T-helper 22 cell (primary cell): ENCODE data around the gene C12orf60.

Source experiments
- DNase-seq: peaks from one replicate; pipeline ENCODE4 v3.0.0-alpha.2; 2020; ENCODE audit warnings: low read depth

The C12orf60 gene

DNA sequence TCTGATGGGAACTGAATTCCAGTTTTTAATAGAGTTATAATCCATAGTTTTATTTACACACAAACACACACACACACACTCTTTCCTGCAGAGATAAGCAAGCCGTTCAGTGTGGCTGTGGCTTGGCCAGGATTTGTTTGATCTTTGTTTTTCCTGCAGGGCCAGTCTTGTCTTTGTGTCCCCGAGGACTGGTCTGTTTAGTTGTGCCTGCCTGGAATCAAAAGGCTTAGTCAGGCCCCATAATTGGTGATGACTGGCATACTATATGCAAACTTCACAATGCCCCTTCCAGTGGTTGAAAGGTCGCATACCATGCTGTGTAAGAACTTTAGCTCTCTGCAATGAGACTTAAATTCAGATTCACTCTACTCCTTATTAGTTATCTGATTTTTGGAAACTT is 26.2 kb upstream of the C12orf60 start:
- no peak for DNase-seq

DNA sequence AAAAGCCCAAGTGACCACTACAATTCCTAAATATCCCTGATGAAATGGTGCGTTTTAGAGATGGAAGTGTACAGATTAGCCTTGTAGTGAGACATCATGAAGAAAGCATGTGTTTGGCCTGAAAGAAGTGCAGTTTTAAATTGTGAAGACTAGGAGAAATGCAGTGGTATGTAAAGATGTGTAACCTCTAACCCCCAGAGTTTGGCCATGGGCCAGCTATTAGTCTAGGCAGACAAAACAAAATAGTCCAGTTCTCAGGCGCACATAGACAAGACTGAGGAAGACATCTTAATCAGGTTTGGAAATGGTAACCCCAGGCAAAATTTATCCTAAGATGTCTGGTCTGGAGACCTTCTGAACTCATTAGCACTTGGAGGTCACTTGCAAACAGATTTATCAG is 23.6 kb upstream of the C12orf60 start:
- no peak for DNase-seq

DNA sequence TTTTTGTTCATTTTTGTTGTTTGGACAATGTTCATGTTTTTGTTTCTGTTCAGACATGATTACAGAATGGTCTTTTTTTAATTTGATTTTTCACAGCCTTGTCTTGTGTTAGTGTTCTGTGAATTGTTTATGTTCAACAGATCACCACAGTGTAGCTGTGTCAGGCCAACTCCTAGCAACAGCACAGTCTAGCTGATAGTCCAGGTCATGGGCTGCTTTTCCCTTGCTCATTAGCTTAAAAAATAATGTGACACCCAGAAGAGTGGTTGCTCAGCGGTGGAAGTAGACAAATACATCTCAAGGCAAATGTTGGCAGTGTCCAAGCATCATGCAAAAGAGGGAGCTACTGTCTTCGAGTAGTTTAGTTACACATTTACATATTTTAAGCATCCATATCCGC is 22.6 kb upstream of the C12orf60 start:
- DNase-seq: no peak

DNA sequence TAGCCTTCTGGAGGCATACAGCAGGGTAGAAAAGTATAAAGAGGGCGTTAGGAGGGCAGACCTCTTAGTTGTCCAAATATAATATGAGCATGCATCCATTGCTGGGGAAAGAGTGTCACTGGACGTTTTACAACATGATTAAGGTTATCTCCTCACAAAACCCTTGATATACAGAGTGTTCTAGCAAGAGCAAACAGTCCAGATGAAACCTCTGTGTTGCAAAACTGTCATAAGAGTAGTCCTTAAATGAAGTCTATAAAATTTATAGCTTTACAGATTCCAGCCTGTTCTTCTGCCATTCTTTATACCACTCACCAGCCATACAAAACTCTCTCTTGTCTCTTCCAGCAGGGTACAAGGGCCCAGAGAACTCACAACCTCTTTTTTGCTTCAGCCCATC is 21.9 kb upstream of the C12orf60 start:
- no peak for DNase-seq

DNA sequence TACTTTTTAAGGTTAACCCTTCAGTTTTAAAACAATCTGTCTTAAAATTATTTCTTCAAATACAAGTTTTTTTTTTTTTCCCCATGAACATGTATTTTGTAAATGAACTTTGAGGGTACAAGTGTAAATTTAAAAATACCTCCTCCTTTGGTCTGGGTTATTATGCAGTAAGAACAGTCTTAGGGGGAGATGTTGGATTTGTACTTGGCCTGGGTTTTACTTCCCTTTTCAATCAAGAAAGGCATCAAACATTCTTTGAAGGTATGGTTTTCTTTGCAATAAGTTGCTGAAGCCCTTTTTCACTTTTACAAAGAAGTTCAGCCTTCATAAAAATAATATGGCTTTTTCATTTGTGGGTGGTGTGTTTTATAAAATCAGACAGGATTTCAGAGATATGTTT is 20.7 kb upstream of the C12orf60 start:
- no peak for DNase-seq

DNA sequence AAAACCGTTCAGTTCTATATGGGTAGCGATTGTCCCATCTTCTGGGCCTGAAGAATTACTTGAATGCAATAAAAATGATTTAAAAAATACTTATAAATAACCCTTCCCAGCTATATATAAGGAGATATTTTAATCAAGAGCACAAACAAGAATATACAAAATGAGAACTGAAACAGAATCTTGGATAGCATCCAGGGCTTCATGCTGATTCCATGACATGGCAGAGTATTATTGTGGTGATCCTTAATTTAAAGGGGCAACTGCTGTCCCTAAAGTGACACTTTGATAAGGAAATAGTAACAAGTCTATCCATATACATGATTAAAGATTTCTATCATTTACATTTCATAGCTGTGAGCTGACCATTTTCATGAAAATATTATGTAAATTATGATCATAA is 19.0 kb upstream of the C12orf60 start:
- DNase-seq: no peak

DNA sequence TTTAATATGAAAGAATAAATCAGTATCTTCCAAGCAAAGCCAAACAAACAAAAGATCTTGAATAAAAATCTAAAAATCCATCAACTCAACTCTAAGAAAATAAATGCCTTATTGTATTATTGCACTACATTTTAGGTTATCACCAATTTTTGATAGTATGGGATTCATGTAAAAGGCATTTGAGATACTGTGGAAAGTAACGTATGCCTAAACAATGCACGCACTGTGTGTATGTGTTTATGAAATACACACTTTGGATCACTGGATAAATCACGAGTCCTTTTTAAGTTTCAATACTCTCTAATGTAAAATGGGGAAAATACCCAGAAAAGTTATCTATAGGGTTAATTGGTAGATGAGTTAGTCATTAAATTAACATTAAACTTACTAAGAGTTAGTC is 17.9 kb upstream of the C12orf60 start:
- DNase-seq: no peak

DNA sequence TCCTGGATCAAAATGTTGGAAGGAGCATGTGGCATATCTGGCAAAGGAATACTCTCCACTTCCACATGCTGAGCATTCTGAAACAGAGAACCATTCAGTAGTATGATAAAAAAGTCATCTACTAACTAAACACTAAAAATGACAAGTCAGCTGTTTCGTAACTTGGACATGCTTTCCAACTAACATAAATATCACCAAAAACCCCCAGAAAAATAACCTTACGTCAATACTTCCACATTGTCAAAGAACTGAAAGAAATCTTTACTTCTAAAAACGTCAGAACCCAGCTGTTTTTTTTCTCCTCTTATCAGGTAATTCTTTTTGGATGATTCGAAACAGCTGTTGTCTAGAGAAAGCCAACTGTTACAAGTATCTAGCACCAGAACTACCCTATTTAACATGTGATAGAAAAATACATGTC is 8.4 kb upstream of the C12orf60 start:
- DNase-seq: no peak

DNA sequence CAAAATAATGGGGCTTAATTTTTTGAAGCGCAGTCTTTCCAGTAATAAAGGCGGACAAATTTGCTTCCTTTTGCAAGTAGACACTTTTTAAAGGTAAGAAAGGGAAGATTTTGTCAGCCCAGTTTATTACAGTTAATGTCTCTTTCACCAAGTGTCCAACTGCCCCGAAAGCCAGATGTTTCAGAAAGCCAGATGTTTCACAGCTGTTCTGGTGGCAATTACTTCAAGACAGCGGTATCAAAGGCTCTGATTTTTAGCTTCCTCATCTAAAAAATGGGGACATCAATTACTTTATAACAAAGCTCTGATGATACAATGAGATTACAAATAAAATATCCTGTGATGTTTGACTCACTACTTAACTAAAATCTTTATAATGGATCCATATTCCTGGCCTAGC is 1.2 kb upstream of the C12orf60 start:
- DNase-seq: no peak

DNA sequence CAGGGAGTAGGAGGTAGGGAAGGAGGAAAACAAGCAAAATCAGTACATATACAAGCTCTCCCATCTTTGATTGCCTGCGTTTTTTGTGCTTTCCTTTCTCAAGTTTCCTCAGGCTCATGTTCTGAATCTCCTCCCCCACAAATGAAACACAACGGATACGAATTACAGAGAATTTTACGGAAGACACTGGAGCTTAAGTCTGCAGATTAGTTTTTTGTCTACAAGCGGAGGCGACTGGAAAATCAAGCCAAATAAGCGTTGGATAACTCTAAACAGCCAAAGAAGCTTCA is 804 bp upstream of the C12orf60 start:
- no peak for DNase-seq

DNA sequence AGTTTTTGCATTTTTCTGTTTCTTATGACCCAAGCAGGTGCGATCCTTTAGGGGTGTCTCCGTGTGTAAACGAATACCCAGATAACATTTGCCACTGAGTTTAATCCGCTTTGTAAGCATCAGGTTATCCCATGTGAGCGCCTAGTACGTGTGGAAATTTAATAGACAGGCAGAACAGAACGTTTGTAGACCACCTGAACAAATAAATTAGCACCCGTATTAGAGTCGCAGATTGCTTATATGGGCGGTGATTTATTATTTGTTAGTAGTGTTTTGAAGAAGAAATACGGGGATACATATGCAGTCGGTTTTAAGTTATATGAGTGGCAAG is 325 bp downstream of the C12orf60 start:
- DNase-seq: no peak

DNA sequence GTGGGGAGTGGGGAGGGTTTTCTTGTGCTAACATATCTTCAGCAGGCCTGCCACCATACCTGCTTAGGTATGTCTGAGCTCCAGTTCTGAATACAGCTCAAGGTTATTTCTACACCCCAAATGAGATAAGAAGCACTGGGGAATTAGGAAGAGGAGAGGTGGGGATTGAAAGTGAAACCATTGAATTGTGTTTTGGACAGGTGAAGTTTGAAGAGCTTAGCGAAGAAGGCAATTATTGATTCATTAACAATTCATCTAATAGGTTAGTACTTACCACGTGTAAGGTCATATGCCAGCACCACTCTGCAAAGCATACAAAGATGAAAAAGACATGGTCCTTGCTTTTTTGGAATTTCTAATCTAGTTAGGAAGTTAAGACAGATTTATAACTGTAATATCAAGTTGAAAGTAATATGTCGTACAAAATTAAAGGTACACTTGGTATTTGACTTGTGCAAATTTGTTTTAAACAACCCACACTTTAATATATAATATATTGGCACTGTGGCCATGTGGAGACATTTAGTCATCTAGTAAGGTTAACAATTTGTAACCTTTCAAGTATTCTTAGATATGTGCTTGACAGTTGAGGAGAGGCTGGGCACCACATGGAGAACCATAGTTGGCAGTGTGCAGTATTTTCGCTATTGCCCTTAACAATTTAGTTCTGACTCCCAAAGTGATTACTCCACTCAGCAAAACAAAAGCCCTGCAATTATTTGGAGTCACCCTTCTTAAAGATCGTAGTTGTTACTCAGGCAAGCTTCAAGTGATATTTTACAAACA is 6.9 kb downstream of the C12orf60 start:
- DNase-seq: no peak

DNA sequence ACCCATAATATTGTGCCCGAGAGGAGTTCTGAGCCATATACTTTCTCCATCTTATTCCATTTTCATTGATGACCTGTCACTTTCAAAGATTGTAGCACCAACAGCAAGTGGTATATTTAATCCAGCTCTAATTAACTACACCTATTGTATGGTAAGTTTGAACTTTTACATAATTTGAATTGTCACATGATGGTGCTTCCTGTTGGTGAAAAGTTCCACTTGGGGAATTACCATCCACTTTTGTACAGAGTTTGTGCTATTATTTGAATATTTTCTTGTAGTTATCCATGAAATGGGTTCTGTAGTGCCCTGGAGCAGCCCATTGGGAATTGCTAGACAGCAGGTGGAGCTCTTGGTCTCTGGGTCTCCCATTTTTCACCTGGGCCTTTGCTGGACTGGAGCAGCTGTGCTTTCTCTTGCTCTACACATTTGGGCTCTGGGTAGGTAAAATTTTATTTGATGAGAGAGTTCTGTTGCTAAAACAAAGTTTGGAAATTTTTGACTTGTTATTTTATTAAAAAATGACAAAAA is 7.5 kb downstream of the C12orf60 start:
- no peak for DNase-seq

DNA sequence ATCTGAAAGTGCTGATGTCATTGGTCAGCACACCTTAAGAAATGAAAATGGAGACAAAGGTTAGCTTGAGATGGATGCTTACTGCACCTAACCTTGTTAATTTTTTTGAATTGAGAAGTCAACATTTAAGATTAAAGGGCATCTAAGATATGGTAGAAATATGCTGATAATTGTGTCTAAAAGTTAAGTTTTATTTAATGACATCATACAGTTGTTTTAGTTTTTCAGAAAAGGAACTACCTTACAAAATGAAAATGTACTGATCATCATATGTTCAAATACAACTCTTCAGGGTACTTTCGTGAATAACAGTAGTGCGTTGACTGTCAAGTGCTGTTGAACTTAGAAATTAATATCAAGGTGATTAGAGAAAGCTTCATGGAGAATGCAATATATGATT is 8.0 kb downstream of the C12orf60 start:
- DNase-seq: no peak

DNA sequence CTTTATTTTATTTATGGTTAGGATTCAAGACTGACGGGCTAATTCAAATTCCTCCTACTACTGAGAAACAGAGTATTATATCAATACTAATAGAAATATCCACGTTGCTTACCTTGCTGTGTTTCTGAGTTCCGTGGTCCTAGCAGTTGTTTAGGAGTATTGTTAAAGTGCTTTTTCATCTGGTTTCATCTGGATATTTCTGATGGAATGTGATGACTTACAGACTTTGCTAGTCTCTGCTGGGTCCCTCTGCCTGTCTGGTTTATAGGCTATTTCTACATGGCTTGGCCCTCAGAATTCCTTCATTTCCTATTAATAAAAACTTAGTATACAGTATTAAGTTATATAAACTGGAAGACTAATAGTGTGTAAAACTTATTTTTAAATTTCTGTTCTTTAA is 10.5 kb downstream of the C12orf60 start, which contains the start of gene SMCO3:
SMCO3 (minus strand) TSS at position 169 of the 400 bp plus-strand sequence. CDS start 7,502 bp downstream, outside the sequence.
- DNase-seq: no peak

DNA sequence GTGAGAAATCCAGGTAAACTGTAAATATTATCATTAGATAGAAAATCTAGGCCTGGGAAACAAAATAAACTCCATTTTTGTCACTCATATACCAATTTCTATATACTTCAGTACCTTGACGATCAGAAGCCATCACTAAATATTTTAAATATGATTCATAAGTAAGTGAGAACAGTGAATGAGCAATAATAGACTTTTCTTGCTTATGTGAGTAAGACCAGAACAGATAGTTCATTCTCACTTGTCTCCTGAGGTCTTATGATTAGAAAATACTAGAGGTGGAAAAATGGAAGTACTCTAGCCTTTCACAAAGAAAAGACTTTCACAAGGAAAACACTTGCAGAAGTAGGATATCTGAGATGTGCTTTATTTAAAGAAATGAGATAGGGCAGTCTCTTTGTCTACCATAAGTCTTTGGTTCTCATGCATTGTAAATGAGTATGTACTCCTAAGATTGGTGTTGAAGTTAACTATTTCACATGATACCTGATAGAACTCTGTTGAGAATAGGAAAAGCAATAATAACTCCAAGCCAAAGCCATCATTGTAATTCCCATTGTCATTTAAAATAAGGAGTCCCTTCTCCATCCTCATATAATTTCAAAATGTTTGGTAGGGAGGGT is 20.7 kb downstream of the C12orf60 start:
- no peak for DNase-seq

DNA sequence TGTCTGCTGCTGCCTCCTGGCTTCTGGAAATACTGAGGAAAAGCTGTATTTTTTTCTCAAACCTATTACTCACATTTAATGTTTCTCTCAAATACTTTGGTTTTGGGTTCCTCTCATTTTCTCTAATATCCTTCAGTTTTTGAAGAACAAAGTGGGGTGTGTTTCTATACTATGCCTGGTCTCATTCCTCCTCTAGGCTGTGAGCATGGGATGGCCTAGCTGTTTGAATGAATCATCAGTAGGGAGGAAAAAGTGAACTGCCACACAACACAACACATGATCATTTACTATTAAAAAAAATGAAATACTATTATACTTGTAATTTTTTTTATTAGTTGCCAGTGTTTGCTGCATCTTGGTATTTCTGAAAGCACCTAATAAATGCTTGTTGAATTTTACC is 21.8 kb downstream of the C12orf60 start:
- no peak for DNase-seq

DNA sequence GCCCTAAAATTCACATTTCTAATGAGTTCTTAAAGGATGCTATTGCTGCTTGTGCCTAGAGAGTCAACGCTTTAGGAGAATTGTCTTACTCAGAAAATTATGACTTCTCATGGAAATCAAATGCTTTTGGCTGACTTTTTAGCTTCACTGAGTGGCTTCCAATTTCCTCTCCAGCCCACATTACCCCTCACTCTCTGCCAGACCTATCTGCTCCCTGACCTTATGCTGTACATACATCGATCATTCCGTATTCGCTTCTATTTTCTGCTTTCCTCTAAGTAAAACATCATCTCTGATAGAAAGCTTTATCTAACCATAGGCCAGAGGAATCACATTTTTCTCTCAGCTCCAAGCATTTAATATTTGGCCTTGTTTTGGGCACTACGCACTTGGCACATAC is 23.0 kb downstream of the C12orf60 start:
- DNase-seq: no peak

DNA sequence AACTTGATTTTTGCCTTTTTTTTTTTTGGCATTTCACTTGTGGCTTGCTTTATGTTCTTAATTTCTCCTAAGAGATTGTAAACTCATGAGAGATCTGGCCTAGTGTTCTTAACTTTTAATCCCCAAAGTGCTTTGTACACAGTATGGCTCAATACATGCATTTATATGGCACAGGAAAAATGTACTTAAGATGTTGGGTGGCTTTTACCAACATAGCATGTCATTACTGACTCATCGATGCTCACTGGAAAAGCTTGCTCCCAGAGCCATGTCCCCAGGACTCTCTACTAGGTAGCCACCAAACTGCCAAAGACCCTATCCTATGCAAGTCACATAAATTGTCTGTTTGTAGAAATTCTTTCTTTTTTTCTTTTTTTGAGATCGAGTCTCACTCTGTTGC is 23.6 kb downstream of the C12orf60 start:
- no peak for DNase-seq

DNA sequence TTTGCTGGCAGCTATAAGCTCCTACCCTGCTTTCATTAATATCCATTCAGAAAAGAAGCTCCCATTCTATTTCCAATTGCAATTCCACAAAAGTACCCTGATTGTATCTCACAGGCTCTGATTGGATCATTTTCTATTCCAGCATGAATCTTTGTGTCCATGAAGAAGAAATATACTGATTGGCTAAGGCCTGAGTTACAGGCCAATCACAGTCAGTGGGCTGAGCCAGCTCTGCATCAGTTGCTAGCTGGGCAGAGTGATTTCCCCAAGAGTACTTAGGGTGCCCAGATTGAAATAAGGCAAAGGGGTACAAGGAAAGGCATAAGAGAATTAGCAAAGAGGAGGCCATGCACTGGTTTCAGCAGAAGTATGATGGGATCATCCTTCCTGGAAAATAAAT is 25.4 kb downstream of the C12orf60 start:
- no peak for DNase-seq

DNA sequence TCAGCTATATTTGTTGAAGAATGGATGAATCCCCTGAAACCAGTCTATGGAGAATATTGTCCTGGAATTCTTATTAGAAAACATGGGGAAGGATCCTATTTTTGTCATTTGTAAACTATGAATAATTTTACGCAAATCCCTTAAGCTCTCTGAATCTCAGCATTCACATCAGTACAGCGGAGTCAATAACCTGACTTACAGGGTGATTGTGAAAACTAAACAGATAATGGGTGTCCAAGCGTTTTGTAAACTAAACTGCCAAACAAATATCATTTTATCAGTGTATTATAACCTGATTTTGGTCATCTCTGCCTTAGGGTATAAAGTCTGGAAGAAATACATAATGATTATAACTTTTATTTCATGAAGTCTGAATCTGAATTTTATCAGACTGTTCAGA is 29.9 kb downstream of the C12orf60 start:
- no peak for DNase-seq

DNA sequence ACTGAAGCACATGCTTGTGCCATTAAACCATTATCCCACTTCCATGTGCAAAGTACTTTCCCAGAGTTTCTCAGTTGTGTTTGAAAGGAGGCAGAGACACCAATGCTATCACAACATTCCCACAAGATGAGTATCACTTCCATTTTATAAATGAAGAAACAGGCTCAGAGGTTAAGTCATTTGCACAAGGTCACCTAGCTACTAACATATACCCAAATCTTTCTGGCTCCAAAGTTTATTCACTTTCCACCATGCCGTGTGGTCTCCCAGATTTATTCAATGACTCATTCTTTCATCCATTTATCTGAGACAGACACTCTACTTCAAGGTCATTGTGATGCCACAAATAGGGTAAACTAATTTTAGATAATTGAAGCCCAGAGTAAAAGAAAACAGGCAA is 30.5 kb downstream of the C12orf60 start:
- no peak for DNase-seq

DNA sequence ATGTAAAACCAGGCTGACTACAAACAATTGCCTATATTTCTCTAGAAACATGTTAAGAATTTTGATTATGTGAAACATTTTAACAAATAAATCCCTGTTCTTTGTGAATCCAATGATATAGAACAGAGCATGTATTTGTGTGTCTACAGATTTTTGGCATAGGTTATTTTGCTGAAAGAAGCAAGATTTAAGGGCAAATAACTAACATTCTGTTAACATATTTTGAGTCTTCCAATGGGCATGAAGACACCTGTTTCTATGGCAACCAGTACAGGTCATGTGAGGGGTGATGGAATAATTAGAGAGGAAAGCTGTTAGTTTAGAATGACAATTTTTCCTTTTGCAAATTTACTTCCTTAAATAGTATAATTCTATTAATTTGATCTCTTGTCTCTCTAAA is 31.0 kb downstream of the C12orf60 start:
- no peak for DNase-seq
